ENCODE results near the gene UBE4B.
A peak's percentile ranks its signal among the peaks of the same experiment; 100 is the strongest.
"Not testable (repeated sequence)": the region's sequence is repeated elsewhere in the genome, so short reads cannot be mapped to it uniquely, and the experiment has no call there.

UBE4B gene

GRCh38 chr1:10032590-10033358 is at the start of gene UBE4B:
Gene UBE4B, plus strand, starts transcription at chr1:10032958. Its CDS starts 713 bp downstream, at chr1:10033671.
- DNase-seq = peak; percentile 47 to 99 (median 96)

DNA sequence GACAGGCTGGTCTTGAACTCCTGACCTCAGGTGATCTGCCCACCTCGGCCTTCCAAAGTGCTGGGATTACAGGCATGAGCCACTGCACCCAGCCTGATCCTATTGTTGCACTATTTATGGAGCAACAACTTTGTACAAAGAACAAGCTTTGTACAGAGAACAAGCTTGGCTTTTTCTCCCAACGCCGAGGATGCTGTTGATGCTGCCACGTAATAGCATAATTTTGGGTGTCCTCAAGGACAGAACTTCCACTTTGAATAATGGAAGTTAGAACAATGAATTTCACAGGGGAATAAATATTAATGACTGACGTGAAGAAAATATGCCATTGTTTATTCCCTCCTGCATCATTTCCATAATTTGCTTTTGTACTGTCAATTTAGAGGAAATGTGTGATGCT is 48.5 kb upstream of the UBE4B start:
- DNase-seq = peak in 14 of 56 donors; percentile 2 to 49 (median 8)

DNA sequence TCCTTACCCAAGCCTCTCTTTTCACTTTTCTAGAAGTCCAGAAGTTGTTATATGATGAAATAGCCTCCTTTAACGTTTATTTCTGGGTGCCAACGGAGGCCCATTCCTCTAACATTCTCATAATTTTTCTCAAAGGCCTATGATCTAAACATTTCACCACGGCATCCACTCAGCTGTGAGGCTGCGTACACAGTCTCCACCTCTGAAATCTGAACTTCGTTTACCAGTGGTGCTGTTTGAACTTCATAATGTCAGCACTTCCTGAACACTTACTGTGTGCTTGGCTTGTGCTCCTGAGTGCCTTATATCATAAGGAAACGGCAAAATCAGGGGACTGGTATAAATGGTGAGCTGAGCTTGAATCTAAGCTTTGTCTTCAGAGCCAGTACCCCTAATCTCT is 47.8 kb upstream of the UBE4B start:
- DNase-seq = peak in 1 of 56 donors; percentile 9

DNA sequence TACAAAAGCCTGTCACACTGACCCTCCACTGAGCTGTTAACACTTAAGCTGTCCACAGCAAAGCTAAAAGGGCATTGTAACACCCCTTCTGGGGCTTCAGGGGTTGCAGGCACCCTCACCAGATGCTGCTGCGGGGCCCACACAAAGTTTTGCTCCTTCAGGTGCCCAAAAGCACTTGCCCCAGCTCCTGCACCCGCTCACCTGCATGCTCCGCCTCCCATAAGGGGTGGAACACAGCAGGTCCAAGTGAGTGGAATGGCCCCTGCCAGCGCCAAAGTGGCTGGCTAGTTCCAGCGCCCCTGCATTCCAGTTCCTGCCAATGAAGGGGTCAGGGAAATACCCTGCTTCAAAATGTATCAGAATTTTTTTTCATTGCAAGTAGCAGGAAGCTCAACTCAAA is 43.0 kb upstream of the UBE4B start:
- no peak for DNase-seq

- no peak for DNase-seq
These were observed 41.8 kb upstream of the UBE4B start for GRCh38 chr1:9990944-9991343.

- no peak for DNase-seq
These were observed 39.8 kb upstream of the UBE4B start for GRCh38 chr1:9992910-9993309.

DNA sequence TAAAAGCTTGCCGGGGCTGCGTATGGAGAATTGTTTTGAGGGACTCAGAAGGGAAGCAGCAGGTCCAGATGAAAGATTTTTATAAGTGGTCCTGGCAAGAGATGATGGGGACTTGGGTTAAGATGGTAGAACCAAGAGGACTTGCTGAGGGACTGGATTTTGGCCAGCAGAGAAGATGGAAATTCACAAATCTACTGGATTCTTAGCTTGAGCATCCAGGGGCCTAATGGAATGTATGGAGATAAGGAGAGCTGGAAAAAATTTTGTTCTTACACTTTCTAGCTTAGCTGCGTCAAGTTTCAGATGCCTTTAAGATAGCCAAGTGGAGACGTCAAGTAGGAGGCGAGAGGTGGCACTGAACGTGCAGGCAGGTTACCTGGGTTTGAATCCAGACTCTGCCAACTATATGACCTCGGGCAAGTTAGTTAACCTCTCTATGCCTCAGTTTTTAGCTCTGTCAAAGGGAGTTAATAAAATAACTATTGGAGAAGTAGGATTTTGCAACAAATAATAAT is 39.1 kb upstream of the UBE4B start:
- no peak for DNase-seq

- peak in 13 of 56 donors; percentile 6 to 36 (median 15) for DNase-seq
These were observed 35.9 kb upstream of the UBE4B start, which contains the start of gene RBP7 for GRCh38 chr1:9996624-9997582. Gene RBP7, plus strand, starts transcription at chr1:9997228. Its CDS starts 31 bp downstream, at chr1:9997259.

- DNase-seq = peak in 50 of 56 donors; percentile 2 to 78 (median 42)
These were observed 31.6 kb upstream of the UBE4B start for GRCh38 chr1:10001016-10001665.

DNA sequence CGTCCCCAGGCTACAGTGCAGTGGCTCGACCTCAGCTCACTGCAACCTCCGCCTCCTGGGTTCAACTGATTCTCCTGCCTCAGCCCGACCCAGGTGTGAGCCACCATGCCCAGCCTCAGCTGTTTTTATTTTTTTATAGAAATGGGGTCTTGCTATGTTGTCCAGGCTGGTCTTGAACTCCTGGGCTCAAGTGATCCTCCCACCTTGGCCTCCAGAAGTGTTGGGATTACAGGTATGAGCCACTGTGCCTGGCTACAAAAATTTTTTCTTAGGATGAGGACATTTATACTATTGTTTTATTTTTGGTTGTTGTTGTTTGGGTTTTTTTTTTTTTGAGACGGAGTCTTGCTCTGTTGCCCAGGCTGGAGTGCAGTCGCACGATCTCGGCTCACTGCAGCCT is 27.5 kb upstream of the UBE4B start:
- DNase-seq = not testable (repeated sequence)

- DNase-seq = no peak
These were observed 25.6 kb upstream of the UBE4B start for GRCh38 chr1:10007169-10007568.

DNA sequence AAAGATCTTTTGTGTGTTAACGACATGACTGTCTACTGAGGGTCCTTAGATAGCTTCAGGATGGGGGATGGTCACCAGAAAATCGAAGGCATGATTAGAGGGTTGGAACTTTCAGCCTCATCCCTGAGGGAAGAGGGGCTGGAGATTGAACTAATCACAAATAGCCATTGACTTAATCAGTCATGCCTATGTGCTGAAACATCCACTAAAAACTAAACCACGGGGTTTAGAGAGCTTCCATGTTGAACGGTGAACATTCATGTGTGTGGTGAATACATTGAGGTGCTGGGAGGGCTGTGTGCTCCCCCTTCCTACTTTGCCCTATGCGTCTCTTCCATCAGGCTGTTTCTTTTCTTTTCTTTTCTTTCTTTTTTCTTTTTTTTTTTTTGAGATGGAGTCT is 18.7 kb upstream of the UBE4B start:
- DNase-seq = no peak

DNA sequence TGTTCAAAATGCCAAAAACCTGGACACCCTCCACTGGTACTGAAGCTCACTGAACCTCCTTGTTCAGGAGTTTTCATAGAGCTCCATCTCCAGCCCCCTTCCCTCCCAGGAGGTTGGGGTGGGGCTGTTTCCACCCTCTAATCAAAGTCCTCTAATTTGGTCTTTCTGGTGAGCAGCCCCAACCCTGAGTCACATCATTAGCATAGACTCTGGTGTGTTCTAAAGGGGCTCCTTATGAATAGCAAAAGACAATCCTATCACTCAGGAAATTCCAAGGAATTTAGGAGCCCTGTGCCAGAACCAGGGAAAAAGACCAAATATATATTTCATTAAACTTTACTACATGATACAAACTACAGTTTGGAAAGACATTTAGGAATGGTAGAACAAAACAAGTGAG is 13.2 kb upstream of the UBE4B start:
- DNase-seq = no peak

DNA sequence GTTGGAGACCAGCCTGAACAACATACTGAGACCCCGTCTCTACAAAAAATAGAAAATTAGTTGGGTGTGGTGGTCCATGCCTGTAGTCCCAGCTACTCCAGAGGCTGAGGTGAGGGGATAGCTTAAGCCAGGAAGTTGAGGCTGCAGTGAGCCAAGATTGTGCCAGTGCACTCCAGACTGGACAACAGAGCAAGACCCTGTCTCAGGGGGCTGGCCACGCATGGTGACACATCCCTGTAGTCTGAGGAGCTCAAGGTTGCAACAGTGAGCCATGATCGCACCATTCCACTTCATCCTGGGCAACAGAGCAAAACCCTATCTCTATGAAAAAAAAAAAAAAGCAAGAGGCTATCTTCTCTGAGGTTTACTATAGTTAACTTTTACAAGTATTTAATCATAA is 12.7 kb upstream of the UBE4B start:
- DNase-seq = no peak

GRCh38 chr1:10020678-10021077 is 12.1 kb upstream of the UBE4B start:
- DNase-seq = not testable (repeated sequence)

DNA sequence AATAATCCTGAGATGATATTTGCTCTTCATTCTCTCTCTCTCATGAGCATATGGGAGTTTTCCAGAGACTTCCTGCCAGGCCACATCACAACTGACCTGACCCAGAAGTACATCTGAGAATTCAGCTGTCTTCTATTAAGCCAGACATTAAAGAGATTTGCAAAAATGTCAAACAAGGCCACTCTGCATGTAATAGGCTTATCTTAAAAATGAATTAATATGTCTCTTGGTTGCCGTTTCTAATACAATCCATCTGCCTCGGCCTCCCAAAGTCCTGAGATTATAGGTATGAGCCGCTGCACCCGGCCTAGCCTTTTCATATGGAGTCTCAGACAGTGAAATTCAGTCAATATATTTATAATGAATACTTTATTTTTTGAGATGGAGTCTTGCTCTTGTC is 10.8 kb upstream of the UBE4B start:
- not testable (repeated sequence) for DNase-seq

- DNase-seq = no peak
These were observed 10.1 kb upstream of the UBE4B start for GRCh38 chr1:10022656-10023055.

DNA sequence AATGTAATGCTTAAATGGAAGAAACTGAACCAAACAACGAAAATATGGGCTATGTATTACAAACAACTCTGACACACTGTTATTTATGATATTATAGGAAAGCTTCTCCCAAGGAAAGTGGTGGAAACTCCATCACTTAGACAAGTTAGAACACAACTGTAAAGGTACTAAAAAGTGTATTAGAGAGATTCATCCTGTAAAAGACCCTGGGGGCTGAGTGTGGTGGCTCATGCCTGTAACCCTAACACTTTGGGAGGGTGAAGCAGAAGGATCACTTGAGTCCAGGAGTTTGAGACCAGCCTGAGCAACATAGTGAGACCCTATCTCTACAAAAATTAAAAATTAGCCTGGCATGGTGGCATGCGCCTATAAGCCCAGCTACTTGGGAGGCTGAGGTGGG is 7.4 kb upstream of the UBE4B start:
- DNase-seq = no peak

DNA sequence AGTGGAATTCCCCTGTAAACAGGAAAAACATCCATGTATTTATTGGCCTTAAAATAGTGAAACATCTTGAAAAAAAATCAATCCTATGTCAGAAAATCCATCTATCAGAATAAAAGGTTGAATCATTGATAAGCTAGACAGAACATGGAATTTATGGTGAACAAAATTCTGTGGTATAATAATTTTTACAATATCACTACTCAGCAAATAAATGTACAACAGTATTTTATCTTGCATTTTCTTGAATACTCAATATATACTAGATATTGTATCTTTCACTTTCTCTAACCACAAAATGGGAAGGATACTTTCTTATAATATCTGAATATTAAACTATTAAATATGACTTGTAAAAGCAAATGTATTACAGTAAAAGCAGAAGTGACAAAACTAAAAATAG is 5.7 kb upstream of the UBE4B start:
- DNase-seq = no peak

- not testable (repeated sequence) for DNase-seq
These were observed 3.7 kb upstream of the UBE4B start for GRCh38 chr1:10028956-10029500.

DNA sequence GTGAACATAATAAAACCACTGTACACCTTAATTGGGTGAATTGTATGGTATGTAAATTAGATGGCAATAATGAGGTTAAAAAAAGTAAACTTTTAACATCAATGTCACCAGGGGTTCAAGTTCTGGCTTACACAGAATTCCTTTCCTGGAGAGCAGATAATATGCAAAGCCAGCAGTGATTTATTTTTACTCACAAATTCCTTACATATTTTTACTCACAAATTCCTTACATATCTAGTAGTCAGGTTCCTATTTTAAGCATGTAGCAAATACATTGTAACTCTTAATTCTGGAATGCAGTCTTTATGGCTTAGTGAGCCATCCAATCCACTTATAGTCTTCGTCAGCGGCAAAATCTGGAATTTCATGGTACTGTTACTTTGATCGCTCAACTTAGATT is 1.3 kb upstream of the UBE4B start:
- DNase-seq = no peak
